Osteocyte (in vitro differentiated cells): ENCODE results near the gene GPATCH2L. TPM values are rescaled to one million over a fixed set of nuclear protein-coding genes. Genes with fewer than 3 reads are reported as not detected.

ENCODE experiments used
- DNase-seq: peaks from one replicate; pipeline ENCODE4 v3.0.0; 2021; ENCODE audit warnings: mixed read lengths; ENCODE audit not compliant: unreplicated experiment; ENCODE audit errors: extremely low spot score
- H3K27ac Mint-ChIP-seq: one replicate; pipeline ENCODE4 v1.8.0; 2021; ENCODE audit warnings: mild to moderate bottlenecking, mixed read lengths; ENCODE audit not compliant: unreplicated experiment
- H3K27me3 Mint-ChIP-seq: one replicate; pipeline ENCODE4 v1.8.0; 2021; ENCODE audit warnings: mixed read lengths; ENCODE audit not compliant: unreplicated experiment
- H3K36me3 Mint-ChIP-seq: one replicate; pipeline ENCODE4 v1.8.0; 2021; ENCODE audit warnings: mixed read lengths; ENCODE audit not compliant: unreplicated experiment
- H3K4me1 Mint-ChIP-seq: one replicate; pipeline ENCODE4 v1.8.0; 2021; ENCODE audit warnings: mixed read lengths; ENCODE audit not compliant: unreplicated experiment
- H3K4me3 Mint-ChIP-seq: one replicate; pipeline ENCODE4 v1.8.0; 2021; ENCODE audit warnings: mild to moderate bottlenecking, moderate library complexity, mixed read lengths; ENCODE audit not compliant: unreplicated experiment
- H3K9me3 Mint-ChIP-seq: one replicate; pipeline ENCODE4 v1.8.0; 2021; ENCODE audit warnings: mixed read lengths; ENCODE audit not compliant: unreplicated experiment
- long read RNA-seq: library from polyadenylated mRNA; unstranded; transcript quantifications from one replicate; pipeline ENCODE4 v2.0.0, GENCODE V29; 2021
- total RNA-seq: library from RNA; stranded (reverse); gene quantifications from 2 replicates; pipeline ENCODE4 v1.2.1, GENCODE V29; 2021
- TF ChIP-seq, protein P1 (sequence below): fragments of 200-600 bp; sonication (generic); IDR thresholded peaks from 2 replicates; pipeline ENCODE4 v1.5.0; 2021; ENCODE audit warnings: antibody characterized with exemption, mild to moderate bottlenecking, moderate library complexity

Gene GPATCH2L
- total RNA-seq, result 61.0 and 62.0 TPM in 2 replicates
- long read RNA-seq, full-length matches to known transcripts, result 25 of 82 reads
- long read RNA-seq, partial matches to known transcripts, result 24 of 82 reads
- long read RNA-seq, other reads (novel, unspliced or antisense), result 33 of 82 reads

DNA sequence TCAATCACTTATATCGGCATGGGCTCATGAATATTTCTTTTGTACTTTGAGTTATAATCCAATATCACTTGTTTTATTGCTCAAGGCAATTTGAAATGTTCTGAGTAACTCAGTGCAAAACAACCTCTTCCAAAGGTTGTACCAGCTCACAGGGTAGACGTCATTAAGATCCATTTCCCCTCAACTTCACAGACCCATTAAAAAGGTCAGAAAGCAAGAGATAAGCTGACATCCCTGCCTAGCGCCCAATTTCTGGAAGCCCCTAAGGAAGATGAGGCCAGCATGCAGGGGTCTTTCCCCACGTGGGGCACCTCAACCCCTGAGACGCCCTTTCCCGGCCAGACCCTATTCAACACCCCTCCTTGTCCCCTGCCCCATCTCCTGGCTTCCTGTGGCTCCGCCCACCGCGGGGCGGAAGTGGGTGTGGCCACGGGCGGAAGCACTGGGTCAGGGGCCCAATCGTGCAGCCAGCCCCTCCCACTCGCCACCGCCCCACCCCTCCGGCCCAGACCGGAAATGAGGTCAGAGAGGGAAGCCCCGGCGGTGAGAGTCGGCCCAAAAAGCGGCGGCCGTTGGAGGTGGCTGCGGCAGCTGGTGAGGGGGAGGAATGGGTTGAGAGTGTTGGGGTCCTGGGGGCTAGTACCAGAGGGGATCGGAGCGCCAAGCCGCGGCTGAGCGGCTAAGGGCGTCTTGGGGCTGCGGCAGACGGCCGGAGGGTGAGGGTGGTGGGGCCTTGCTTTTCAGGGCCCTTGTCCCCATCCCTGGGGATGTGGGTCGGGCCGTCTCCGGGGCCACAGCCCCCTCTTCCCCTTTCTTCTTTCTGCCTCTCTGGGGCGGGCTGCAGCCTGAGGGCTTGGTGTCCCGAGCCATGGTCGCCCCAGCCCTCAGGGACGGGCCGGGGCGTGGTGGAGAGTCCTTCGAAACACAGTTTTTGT, at the start of gene GPATCH2L:
TSS of gene GPATCH2L (plus strand) at position 525 of the 935 bp plus-strand sequence. CDS start 2,442 bp downstream, outside the sequence.
- Mint-ChIP-seq H3K27me3 (peaks cover 14% of the 10 kb centered on the region), H3K27ac (peak within 1 kb of the TSS; percentile 97), H3K9me3 (peaks cover 3% of the 10 kb centered on the region), H3K4me3 (peak within 1 kb of the TSS; percentile 99), H3K4me1 (peaks cover 48% of the 10 kb centered on the region), H3K36me3 (peaks cover 20% of the 10 kb centered on the region)
- TF ChIP-seq, protein P1, sequence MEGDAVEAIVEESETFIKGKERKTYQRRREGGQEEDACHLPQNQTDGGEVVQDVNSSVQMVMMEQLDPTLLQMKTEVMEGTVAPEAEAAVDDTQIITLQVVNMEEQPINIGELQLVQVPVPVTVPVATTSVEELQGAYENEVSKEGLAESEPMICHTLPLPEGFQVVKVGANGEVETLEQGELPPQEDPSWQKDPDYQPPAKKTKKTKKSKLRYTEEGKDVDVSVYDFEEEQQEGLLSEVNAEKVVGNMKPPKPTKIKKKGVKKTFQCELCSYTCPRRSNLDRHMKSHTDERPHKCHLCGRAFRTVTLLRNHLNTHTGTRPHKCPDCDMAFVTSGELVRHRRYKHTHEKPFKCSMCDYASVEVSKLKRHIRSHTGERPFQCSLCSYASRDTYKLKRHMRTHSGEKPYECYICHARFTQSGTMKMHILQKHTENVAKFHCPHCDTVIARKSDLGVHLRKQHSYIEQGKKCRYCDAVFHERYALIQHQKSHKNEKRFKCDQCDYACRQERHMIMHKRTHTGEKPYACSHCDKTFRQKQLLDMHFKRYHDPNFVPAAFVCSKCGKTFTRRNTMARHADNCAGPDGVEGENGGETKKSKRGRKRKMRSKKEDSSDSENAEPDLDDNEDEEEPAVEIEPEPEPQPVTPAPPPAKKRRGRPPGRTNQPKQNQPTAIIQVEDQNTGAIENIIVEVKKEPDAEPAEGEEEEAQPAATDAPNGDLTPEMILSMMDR, result no peak
- DNase-seq, result peak; percentile 97

DNA sequence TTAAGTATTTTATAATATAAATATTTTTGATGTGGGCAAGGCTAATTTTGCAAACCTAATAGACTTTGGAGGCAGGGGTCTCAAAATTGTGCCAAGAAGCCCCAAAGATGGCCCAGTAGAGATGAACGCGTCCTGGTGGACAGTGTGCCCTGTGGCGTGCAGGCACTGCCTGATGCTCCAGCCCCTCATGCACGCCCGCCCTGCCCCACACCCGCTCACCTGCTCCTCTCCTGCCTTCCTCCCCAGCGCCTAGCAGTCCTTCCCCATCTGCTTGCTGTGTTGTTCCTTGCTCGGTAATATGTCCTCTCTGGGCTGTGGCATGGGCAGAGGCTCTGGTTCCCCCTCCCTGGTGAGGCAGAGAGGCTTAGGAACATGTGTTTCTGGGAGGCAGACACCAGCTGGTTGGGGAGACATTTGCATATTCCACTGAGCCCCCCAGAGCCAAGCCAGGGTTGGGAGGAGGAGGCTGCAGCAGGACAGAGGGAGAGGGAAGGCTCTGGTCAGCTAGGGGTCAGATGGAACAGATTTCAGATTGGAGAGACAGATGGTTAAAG, 46.8 kb upstream of the GPATCH2L start:
- H3K4me3 Mint-ChIP-seq, result no peak overlapping the region
- H3K36me3 Mint-ChIP-seq, result no peaks in the 10 kb centered on the region
- no peaks in the 10 kb centered on the region for H3K4me1 Mint-ChIP-seq
- TF ChIP-seq, protein P1, result no peak
- peaks cover 15% of the 10 kb centered on the region for H3K27me3 Mint-ChIP-seq
- H3K9me3 Mint-ChIP-seq, result no peaks in the 10 kb centered on the region
- no peak overlapping the region for H3K27ac Mint-ChIP-seq
- no peak for DNase-seq

- no peak overlapping the region for H3K27ac Mint-ChIP-seq
- no peaks in the 10 kb centered on the region for H3K36me3 Mint-ChIP-seq
- no peak overlapping the region for H3K4me3 Mint-ChIP-seq
- peaks cover 8% of the 10 kb centered on the region for H3K27me3 Mint-ChIP-seq
- TF ChIP-seq, protein P1, result no peak
- DNase-seq, result no peak
- no peaks in the 10 kb centered on the region for H3K9me3 Mint-ChIP-seq
- H3K4me1 Mint-ChIP-seq, result no peaks in the 10 kb centered on the region
Measured at GRCh38 chr14:76106188-76106587, 45.5 kb upstream of the GPATCH2L start.

DNA sequence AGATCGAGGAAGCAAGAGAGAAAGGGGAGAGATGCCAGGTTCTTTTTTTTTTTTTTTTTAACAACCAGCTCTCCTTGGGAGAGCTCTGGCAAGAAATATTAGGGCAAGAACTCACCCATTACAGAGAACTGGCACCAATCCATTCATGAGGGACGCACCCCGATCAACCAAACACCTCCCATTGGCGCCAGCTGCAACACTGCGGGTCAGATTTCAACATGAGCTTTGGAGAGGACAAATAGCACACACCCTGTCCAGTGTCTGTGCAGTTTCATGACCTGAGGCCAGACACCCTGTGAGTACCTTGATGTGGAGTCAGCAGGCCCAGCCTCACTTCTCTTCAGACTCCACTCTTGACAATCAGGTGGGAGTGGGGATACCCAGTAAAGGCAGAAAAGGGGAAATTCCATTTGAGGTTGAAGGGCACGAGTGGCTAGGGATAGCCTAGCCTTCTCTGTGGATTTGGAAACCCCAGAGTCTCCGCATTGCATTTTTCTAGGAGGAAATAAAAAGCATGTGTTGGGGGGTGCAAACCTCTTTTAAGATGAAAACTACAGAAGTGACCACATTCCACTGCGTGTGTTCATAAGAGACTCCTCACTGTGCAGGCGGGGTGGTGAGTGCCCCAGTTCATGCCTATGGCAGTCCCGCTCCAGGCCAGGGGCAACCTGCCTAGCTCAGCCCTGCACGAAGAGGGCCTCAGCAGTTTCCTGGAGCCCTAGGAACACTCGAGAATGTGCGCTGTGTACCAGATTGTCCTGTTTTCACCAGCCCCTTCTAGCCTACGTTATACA, 42.4 kb upstream of the GPATCH2L start:
- TF ChIP-seq, protein P1, result no peak
- no peaks in the 10 kb centered on the region for H3K36me3 Mint-ChIP-seq
- H3K9me3 Mint-ChIP-seq, result no peaks in the 10 kb centered on the region
- DNase-seq, result no peak
- H3K27ac Mint-ChIP-seq, result no peak overlapping the region
- H3K4me3 Mint-ChIP-seq, result no peak overlapping the region
- H3K4me1 Mint-ChIP-seq, result no peaks in the 10 kb centered on the region
- peaks cover 16% of the 10 kb centered on the region for H3K27me3 Mint-ChIP-seq
